Liver (tissue), 9 donors: ENCODE measurements around the gene DHRSX. TPM values are rescaled to one million over a fixed set of nuclear protein-coding genes. Genes with fewer than 3 reads are reported as not detected.

ENCODE experiments used
- DNase-seq: peaks from one replicate; pipeline ENCODE4 v3.0.0-alpha.2; 2017; ENCODE audit warnings: low spot score
- H3K27ac ChIP-seq, 2 donors: one replicate each; pipeline ENCODE4 v1.7.0; 2013; ENCODE audit warnings: inconsistent platforms in 2 of 2, low read length in 2 of 2, control low read depth in 1 of 2, low read depth in 1 of 2, mild to moderate bottlenecking in 1 of 2
- H3K27me3 ChIP-seq, 4 donors: one replicate each; pipeline versions ENCODE4 v1.6.1 to v1.7.0; 2013; ENCODE audit warnings: low read length in 3 of 4, inconsistent platforms in 1 of 4, mild to moderate bottlenecking in 1 of 4, moderate library complexity in 1 of 4; ENCODE audit not compliant: control insufficient read depth in 4 of 4, insufficient read depth in 4 of 4
- H3K36me3 ChIP-seq, 4 donors: one replicate each; pipeline versions ENCODE4 v1.6.1 to v1.7.0; 2013; ENCODE audit warnings: low read length in 3 of 4, mild to moderate bottlenecking in 3 of 4, low read depth in 1 of 4, moderate library complexity in 1 of 4; ENCODE audit not compliant: control insufficient read depth in 4 of 4, insufficient read depth in 3 of 4
- H3K4me1 ChIP-seq, 4 donors: one replicate each; pipeline versions ENCODE4 v1.6.1 to v1.7.0; 2013; ENCODE audit warnings: low read length in 3 of 4, mild to moderate bottlenecking in 3 of 4, moderate library complexity in 1 of 4; ENCODE audit not compliant: control insufficient read depth in 4 of 4, insufficient read depth in 4 of 4
- H3K4me3 ChIP-seq, 3 donors: one replicate each; pipeline versions ENCODE4 v1.6.1 to v1.7.0; 2013; ENCODE audit warnings: low read length in 3 of 3, control low read depth in 1 of 3, low read depth in 1 of 3, mild to moderate bottlenecking in 1 of 3
- H3K9ac ChIP-seq, 2 donors: one replicate each; pipeline ENCODE4 v1.7.0; 2013; ENCODE audit warnings: low read length in 2 of 2, mild to moderate bottlenecking in 2 of 2, moderate library complexity in 2 of 2, control low read depth in 1 of 2, low read depth in 1 of 2
- H3K9me3 ChIP-seq, 4 donors: one replicate each; pipeline versions ENCODE4 v1.6.1 to v1.7.0; 2013; ENCODE audit warnings: low read length in 3 of 4; ENCODE audit not compliant: control insufficient read depth in 4 of 4
- CTCF ChIP-seq: fragments of 150-350 bp; IDR thresholded peaks from 2 replicates; pipeline ENCODE4 v1.5.1; 2017; ENCODE audit warnings: improper control_type of control experiment, low read depth, low read length; ENCODE audit not compliant: missing input control
- FOXA1 ChIP-seq: IDR thresholded peaks from 2 replicates; pipeline ENCODE4 v1.6.1; 2016; ENCODE audit warnings: antibody characterized with exemption
- HNF4A ChIP-seq, 2 donors: conservative IDR thresholded peaks; 2 replicates each; pipeline ENCODE4 v1.6.1; 2016; ENCODE audit warnings: antibody characterized with exemption in 2 of 2, mild to moderate bottlenecking in 2 of 2
- JUND ChIP-seq, 2 donors: IDR thresholded peaks; 2 replicates each; pipeline ENCODE4 v1.6.1; 2016; ENCODE audit warnings: antibody characterized with exemption in 2 of 2
- MAX ChIP-seq: IDR thresholded peaks from 2 replicates; pipeline ENCODE4 v1.6.1; 2016; ENCODE audit warnings: antibody characterized with exemption
- RAD21 ChIP-seq, 2 donors: IDR thresholded peaks; 2 replicates each; pipeline ENCODE4 v1.6.1; 2016; ENCODE audit warnings: antibody characterized with exemption in 2 of 2, mild to moderate bottlenecking in 2 of 2
- REST ChIP-seq: IDR thresholded peaks from 2 replicates; pipeline ENCODE4 v1.6.1; 2016; ENCODE audit warnings: antibody characterized with exemption, mild to moderate bottlenecking
- TAF1 ChIP-seq: conservative IDR thresholded peaks from 2 replicates; pipeline ENCODE4 v1.6.1; 2016; ENCODE audit warnings: antibody characterized with exemption, mild to moderate bottlenecking
- YY1 ChIP-seq: IDR thresholded peaks from 2 replicates; pipeline ENCODE4 v1.6.1; 2016; ENCODE audit warnings: antibody characterized with exemption, mild to moderate bottlenecking
- ZBTB33 ChIP-seq: IDR thresholded peaks from 2 replicates; pipeline ENCODE4 v1.6.1; 2016; ENCODE audit warnings: antibody characterized with exemption
- WGBS: extraction: QIAGEN DNeasy Blood & Tissue Kit; methylation state at CpG from one replicate; pipeline ENCODE4 v1.1.7; 2013; 5-methylcytosine and 5-hydroxymethylcytosine counted together
- polyA plus RNA-seq, 2 donors: library from polyadenylated mRNA; stranded (reverse) in 1 of 2; unstranded in 1 of 2; fragments of 200-250 nt in 1 of 2; fragments of >200 nt in 1 of 2; fragmentation: Nextera tagmentation in 1 of 2; extraction: Ambion mirVana in 1 of 2; gene quantifications; one replicate each; pipeline versions ENCODE4 v1.2.1 to v1.2.3, GENCODE V29; 2013 to 2015
- total RNA-seq, 2 donors: library from RNA; depleted of rRNA; stranded (reverse); fragments of >200 nt; gene quantifications; one replicate each; pipeline ENCODE4 v1.2.3, GENCODE V29; 2014
- donor health status: healthy.
- donor health status: healthy.
- donor health status: healthy.
- donor health status: healthy.
- donor health status: healthy.

The DHRSX gene
- total and polyA plus RNA-seq, 4 donors: 17.2 to 35.2 (median 23.3) TPM

- H3K9me3 ChIP-seq: peaks cover 0 to 8% (median 1%) of the 10 kb centered on the region in 4 donors
- no peak for DNase-seq
Observed at GRCh38 chrX:2187352-2188115, 313.2 kb downstream of the DHRSX start.

More at GRCh38 chrX:2187352-2188115, 313.2 kb downstream of the DHRSX start:
- no peak overlapping the region for H3K4me3 ChIP-seq
- H3K4me1 ChIP-seq: no peaks in the 10 kb centered on the region
- H3K36me3 ChIP-seq: no peaks in the 10 kb centered on the region
- H3K27me3 ChIP-seq: no peaks in the 10 kb centered on the region
- 90% methylated on average over 15 of the region's 15 CpGs for WGBS
- H3K9ac ChIP-seq: no peak overlapping the region
- TF ChIP-seq HNF4A (conservative IDR thresholded peaks at IDR 0.05) (no peak), MAX (no peak), ZBTB33 (no peak), JUND (IDR thresholded peaks at IDR 0.05) (no peak), FOXA1 (no peak), RAD21 (IDR thresholded peaks at IDR 0.05) (no peak), TAF1 (no peak), REST (no peak), YY1 (no peak), CTCF (no peak)
- no peak overlapping the region for H3K27ac ChIP-seq
